Endothelial cell of umbilical vein (primary cell): ENCODE data around the gene MS4A4A.

ENCODE experiments used
- EZH2 ChIP-seq: IDR thresholded peaks from 2 replicates; pipeline ENCODE4 v1.6.1; 2012; ENCODE audit warnings: borderline replicate concordance, low read depth, mild to moderate bottlenecking, moderate library complexity, low read length, inconsistent platforms; ENCODE audit not compliant: severe bottlenecking
- FOS ChIP-seq: IDR thresholded peaks from 2 replicates; pipeline ENCODE4 v1.6.1; 2011; ENCODE audit warnings: mild to moderate bottlenecking, low read length, moderate library complexity, borderline replicate concordance; ENCODE audit not compliant: insufficient read depth
- GATA2 ChIP-seq: IDR thresholded peaks from 2 replicates; pipeline ENCODE4 v1.7.0; 2011; ENCODE audit warnings: low read depth, mild to moderate bottlenecking, moderate library complexity, mixed read lengths, low read length; ENCODE audit not compliant: insufficient read length, insufficient read depth
- JUN ChIP-seq: IDR thresholded peaks from 2 replicates; pipeline ENCODE4 v1.6.1; 2011; ENCODE audit warnings: borderline replicate concordance, low read depth; ENCODE audit not compliant: insufficient read length, insufficient read depth
- MYC ChIP-seq: IDR thresholded peaks from one replicate; pipeline ENCODE4 v1.6.1; 2011; ENCODE audit warnings: mild to moderate bottlenecking, low read depth, low read length
- POLR2A ChIP-seq: IDR thresholded peaks from 2 replicates; pipeline ENCODE4 v1.6.1; 2012; ENCODE audit warnings: low read depth, mild to moderate bottlenecking, control low read depth, low read length
- POLR2AphosphoS5 ChIP-seq: IDR thresholded peaks from 2 replicates; pipeline ENCODE4 v1.6.1; 2012; ENCODE audit warnings: low read depth, mild to moderate bottlenecking, control low read depth, low read length, moderate library complexity; ENCODE audit not compliant: insufficient read depth
- TF ChIP-seq, protein P1 (sequence below), 2 donors: IDR thresholded peaks; 1 replicate in 1 of 2; 2 replicates in 1 of 2; pipeline ENCODE4 v1.5.1; 2011; ENCODE audit warnings: low read length in 2 of 2, mild to moderate bottlenecking in 2 of 2, moderate library complexity in 2 of 2, control low read depth in 1 of 2, inconsistent platforms in 1 of 2, low read depth in 1 of 2; ENCODE audit not compliant: insufficient read depth in 1 of 2; ENCODE audit errors: extremely low read depth in 1 of 2
- TF ChIP-seq, protein P2 (sequence below): IDR thresholded peaks from 2 replicates; pipeline ENCODE4 v1.6.1; 2011; ENCODE audit not compliant: insufficient read depth, insufficient read length

DNA sequence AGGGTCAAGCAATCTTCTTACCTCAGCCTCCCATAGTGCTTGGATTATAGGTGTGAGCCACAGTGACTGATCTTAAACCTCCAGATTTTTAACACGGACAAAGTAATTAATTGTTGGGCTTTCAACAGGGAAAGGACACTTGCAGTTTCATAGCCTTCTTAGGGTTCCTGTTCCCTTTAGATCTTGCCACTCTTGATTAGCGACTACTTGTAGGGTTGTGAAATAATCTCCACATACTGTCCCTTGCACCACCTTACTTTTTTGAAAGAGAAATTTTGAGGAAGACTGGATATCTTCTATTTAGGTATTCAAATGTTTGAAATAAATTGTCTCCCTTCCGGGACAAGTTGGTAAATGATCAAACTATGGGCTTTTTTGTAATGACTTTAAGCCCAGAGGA, 45.1 kb upstream of the MS4A4A start:
- TF ChIP-seq, protein P1, sequence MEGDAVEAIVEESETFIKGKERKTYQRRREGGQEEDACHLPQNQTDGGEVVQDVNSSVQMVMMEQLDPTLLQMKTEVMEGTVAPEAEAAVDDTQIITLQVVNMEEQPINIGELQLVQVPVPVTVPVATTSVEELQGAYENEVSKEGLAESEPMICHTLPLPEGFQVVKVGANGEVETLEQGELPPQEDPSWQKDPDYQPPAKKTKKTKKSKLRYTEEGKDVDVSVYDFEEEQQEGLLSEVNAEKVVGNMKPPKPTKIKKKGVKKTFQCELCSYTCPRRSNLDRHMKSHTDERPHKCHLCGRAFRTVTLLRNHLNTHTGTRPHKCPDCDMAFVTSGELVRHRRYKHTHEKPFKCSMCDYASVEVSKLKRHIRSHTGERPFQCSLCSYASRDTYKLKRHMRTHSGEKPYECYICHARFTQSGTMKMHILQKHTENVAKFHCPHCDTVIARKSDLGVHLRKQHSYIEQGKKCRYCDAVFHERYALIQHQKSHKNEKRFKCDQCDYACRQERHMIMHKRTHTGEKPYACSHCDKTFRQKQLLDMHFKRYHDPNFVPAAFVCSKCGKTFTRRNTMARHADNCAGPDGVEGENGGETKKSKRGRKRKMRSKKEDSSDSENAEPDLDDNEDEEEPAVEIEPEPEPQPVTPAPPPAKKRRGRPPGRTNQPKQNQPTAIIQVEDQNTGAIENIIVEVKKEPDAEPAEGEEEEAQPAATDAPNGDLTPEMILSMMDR (IDR thresholded peaks at IDR 0.05; ENCODE audit: extremely low read depth in 1 of 2, insufficient read depth in 1 of 2, low read depth in 1 of 2, low read length in 2 of 2), result no peak
- TF ChIP-seq EZH2 (no peak), POLR2A (no peak), JUN (no peak), POLR2AphosphoS5 (no peak), FOS (no peak), GATA2 (no peak), MYC (no peak)
- TF ChIP-seq, protein P2, sequence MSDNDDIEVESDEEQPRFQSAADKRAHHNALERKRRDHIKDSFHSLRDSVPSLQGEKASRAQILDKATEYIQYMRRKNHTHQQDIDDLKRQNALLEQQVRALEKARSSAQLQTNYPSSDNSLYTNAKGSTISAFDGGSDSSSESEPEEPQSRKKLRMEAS, result no peak
